Endothelial cell of umbilical vein (primary cell): ENCODE measurements around the gene IGF2BP2. TPM values are rescaled to one million over a fixed set of nuclear protein-coding genes. Genes with fewer than 3 reads are reported as not detected.

Experiments
- BruUV-seq: library from RNA; stranded (reverse); fragments of 400-500 nt; replicated peaks from 2 replicates; lab custom pipeline; 2021; lab: Mats Ljungman, UMichigan
- CTCF ChIA-PET: fragments of 300-600, 350-600 bp; sonication (Branson Sonifier 250); formaldehyde crosslinking; loops from one replicate; lab custom pipeline; 2021; ENCODE audit warnings: antibody characterized with exemption, inconsistent platforms; lab: Charles Lee
- POLR2A ChIA-PET: fragments of 300-600, 350-600 bp; sonication (Branson Sonifier 250); formaldehyde crosslinking; loops from one replicate; lab custom pipeline; 2021; ENCODE audit warnings: antibody characterized with exemption, inconsistent platforms; lab: Charles Lee
- DNase-seq: peaks from one replicate; pipeline ENCODE4 v3.0.0-alpha.2; 2011; ENCODE audit warnings: low read depth, low spot score
- FAIRE-seq: peaks from 2 replicates; lab custom pipeline; 2011; peaks lifted over from hg19 to GRCh38; lab: Jason Lieb, UNC
- H2AFZ ChIP-seq: 2 replicates; pipeline ENCODE4 v1.6.0; 2012; ENCODE audit warnings: low read depth, low read length, control low read depth, inconsistent platforms
- H3K27ac ChIP-seq: 2 replicates; pipeline ENCODE4 v1.5.1; 2011; ENCODE audit warnings: low read depth, mild to moderate bottlenecking, control low read depth, low read length, moderate library complexity; ENCODE audit not compliant: insufficient read depth
- H3K27me3 ChIP-seq, 2 experiments: 2 replicates each; pipeline versions ENCODE4 v1.6.0 to v1.6.1; 2011; ENCODE audit warnings: low read length in 2 of 2, mixed read lengths in 1 of 2; ENCODE audit not compliant: control insufficient read depth in 2 of 2, insufficient read depth in 2 of 2
- H3K36me3 ChIP-seq, 2 experiments: 2 replicates in 1 of 2; 3 replicates in 1 of 2; pipeline ENCODE4 v1.5.1; 2011; ENCODE audit warnings: low read length in 2 of 2, mild to moderate bottlenecking in 1 of 2, moderate library complexity in 1 of 2; ENCODE audit not compliant: control insufficient read depth in 2 of 2, insufficient read depth in 2 of 2; ENCODE audit errors: extremely low read depth in 1 of 2
- H3K4me1 ChIP-seq: 3 replicates; pipeline ENCODE4 v1.5.1; 2011; ENCODE audit warnings: mild to moderate bottlenecking, low read length; ENCODE audit not compliant: control insufficient read depth, insufficient read depth; ENCODE audit errors: extremely low read depth
- H3K4me2 ChIP-seq: 2 replicates; pipeline ENCODE4 v1.6.1; 2011; ENCODE audit warnings: low read length, control low read depth, mixed read lengths; ENCODE audit not compliant: insufficient read depth
- H3K4me3 ChIP-seq, 3 experiments: fragments of 200-600 bp in 1 of 3; sonication (generic), shearing (Covaris generic) in 1 of 3; replicated peaks in 1 of 3; 2 replicates each; pipeline ENCODE4 v1.5.1; 2011 to 2016; ENCODE audit warnings: control low read depth in 3 of 3, low read length in 3 of 3, mild to moderate bottlenecking in 2 of 3, inconsistent platforms in 1 of 3, low read depth in 1 of 3, moderate library complexity in 1 of 3; ENCODE audit not compliant: insufficient read depth in 1 of 3
- H3K79me2 ChIP-seq: 2 replicates; pipeline ENCODE4 v1.6.0; 2012; ENCODE audit warnings: low read length, inconsistent platforms; ENCODE audit not compliant: control insufficient read depth, insufficient read depth
- H3K9ac ChIP-seq: replicated peaks from 2 replicates; pipeline ENCODE3; 2011; ENCODE audit warnings: low read length, control low read depth; ENCODE audit not compliant: insufficient read depth; ENCODE audit errors: extremely low read depth
- H3K9me1 ChIP-seq: replicated peaks from 3 replicates; pipeline ENCODE4 v1.6.0; 2011; ENCODE audit warnings: mild to moderate bottlenecking, low read length; ENCODE audit not compliant: control insufficient read depth, insufficient read depth; ENCODE audit errors: extremely low read depth
- H3K9me3 ChIP-seq: replicated peaks from 2 replicates; pipeline ENCODE4 v1.5.1; 2012; ENCODE audit warnings: low read length, inconsistent platforms; ENCODE audit not compliant: control insufficient read depth, insufficient read depth
- H4K20me1 ChIP-seq: replicated peaks from 2 replicates; pipeline ENCODE3; 2011; ENCODE audit warnings: mild to moderate bottlenecking, low read length; ENCODE audit not compliant: control insufficient read depth, insufficient read depth; ENCODE audit errors: extremely low read depth
- EZH2 ChIP-seq: IDR thresholded peaks from 2 replicates; pipeline ENCODE4 v1.6.1; 2012; ENCODE audit warnings: borderline replicate concordance, low read depth, mild to moderate bottlenecking, moderate library complexity, low read length, inconsistent platforms; ENCODE audit not compliant: severe bottlenecking
- FOS ChIP-seq: IDR thresholded peaks from 2 replicates; pipeline ENCODE4 v1.6.1; 2011; ENCODE audit warnings: mild to moderate bottlenecking, low read length, moderate library complexity, borderline replicate concordance; ENCODE audit not compliant: insufficient read depth
- GATA2 ChIP-seq: IDR thresholded peaks from 2 replicates; pipeline ENCODE4 v1.7.0; 2011; ENCODE audit warnings: low read depth, mild to moderate bottlenecking, moderate library complexity, mixed read lengths, low read length; ENCODE audit not compliant: insufficient read length, insufficient read depth
- JUN ChIP-seq: IDR thresholded peaks from 2 replicates; pipeline ENCODE4 v1.6.1; 2011; ENCODE audit warnings: borderline replicate concordance, low read depth; ENCODE audit not compliant: insufficient read length, insufficient read depth
- MYC ChIP-seq: IDR thresholded peaks from one replicate; pipeline ENCODE4 v1.6.1; 2011; ENCODE audit warnings: mild to moderate bottlenecking, low read depth, low read length
- POLR2A ChIP-seq: IDR thresholded peaks from 2 replicates; pipeline ENCODE4 v1.6.1; 2012; ENCODE audit warnings: low read depth, mild to moderate bottlenecking, control low read depth, low read length
- POLR2AphosphoS5 ChIP-seq: IDR thresholded peaks from 2 replicates; pipeline ENCODE4 v1.6.1; 2012; ENCODE audit warnings: low read depth, mild to moderate bottlenecking, control low read depth, low read length, moderate library complexity; ENCODE audit not compliant: insufficient read depth
- dilution Hi-C: fragments of 300-500 bp; cut with MboI; formaldehyde crosslinking; loops from one replicate; pipeline ENCODE4 v1.15.0; 2019; ENCODE audit warnings: low sequenced_read_pairs; ENCODE audit not compliant: extremely low pct_ligation_motif_present
- intact Hi-C: fragments of 100-400 bp; cut with micrococcal nuclease; formaldehyde crosslinking; loops from one replicate; pipeline ENCODE4 v1.10.0; 2022
- polyA plus RNA-seq, 4 experiments: library from polyadenylated mRNA; depleted of rRNA in 3 of 4; stranded (reverse) in 3 of 4; unstranded in 1 of 4; fragments of >200 nt; gene quantifications; 2 replicates each; pipeline versions ENCODE4 v1.2.1 to v1.2.3, GENCODE V29; 2011 to 2012; ENCODE audit warnings: missing spikeins in 1 of 4
- total RNA-seq: library from RNA; stranded (reverse); gene quantifications from 2 replicates; pipeline ENCODE4 v1.2.3, GENCODE V29; 2021
- TF ChIP-seq, protein P1 (sequence below): IDR thresholded peaks from 2 replicates; pipeline ENCODE4 v1.6.1; 2011; ENCODE audit not compliant: insufficient read depth, insufficient read length
- TF ChIP-seq, protein P2 (sequence below), 2 donors: IDR thresholded peaks; 1 replicate in 1 of 2; 2 replicates in 1 of 2; pipeline ENCODE4 v1.5.1; 2011; ENCODE audit warnings: low read length in 2 of 2, mild to moderate bottlenecking in 2 of 2, moderate library complexity in 2 of 2, control low read depth in 1 of 2, inconsistent platforms in 1 of 2, low read depth in 1 of 2; ENCODE audit not compliant: insufficient read depth in 1 of 2; ENCODE audit errors: extremely low read depth in 1 of 2

Gene IGF2BP2
- total and polyA plus RNA-seq, 2 donors (not counting 3 experiments of a cell fraction or from before 2014, with no cell fraction given): 10.7 to 130 TPM

DNA sequence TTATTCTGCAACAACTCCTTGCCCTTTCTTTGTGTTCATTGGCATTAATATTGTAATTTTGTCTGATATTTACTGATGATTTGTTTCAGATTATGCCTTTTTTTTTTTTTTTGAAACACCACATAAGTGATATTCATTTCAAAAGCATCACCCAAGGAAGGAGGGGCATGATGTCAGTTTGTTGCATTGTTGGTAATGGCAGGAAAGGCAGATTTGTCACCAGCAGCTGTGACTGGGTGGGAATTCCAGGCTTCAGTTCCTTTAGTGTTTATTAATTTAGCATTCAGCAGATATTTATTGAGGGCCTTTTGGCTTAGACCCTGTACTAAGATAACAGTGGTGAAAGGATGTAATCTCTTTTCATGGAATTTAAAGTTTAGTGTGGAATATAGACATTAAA is 219.3 kb downstream of the IGF2BP2 start:
- Histone ChIP-seq H3K9ac (no peak overlapping the region), H2AFZ (no peak overlapping the region), H3K36me3 (peaks cover 4 to 7% of the 10 kb centered on the region in 2 experiments), H3K27me3 (no peaks in the 10 kb centered on the region), H3K79me2 (no peaks in the 10 kb centered on the region), H3K27ac (no peak overlapping the region), H3K9me3 (no peaks in the 10 kb centered on the region), H3K4me3 (no peak overlapping the region), H3K4me2 (no peak overlapping the region), H3K4me1 (no peaks in the 10 kb centered on the region), H3K9me1 (no peaks in the 10 kb centered on the region), H4K20me1 (no peaks in the 10 kb centered on the region)
- ChIA-PET CTCF (no interaction called here), POLR2A (no interaction called here)
- dilution Hi-C loops: no loop called here
- DNase-seq (peak; percentile 20), FAIRE-seq (peak; percentile 50)
- TF ChIP-seq FOS: no peak
- TF ChIP-seq, protein P1, sequence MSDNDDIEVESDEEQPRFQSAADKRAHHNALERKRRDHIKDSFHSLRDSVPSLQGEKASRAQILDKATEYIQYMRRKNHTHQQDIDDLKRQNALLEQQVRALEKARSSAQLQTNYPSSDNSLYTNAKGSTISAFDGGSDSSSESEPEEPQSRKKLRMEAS: no peak
- no peak for TF ChIP-seq MYC
- TF ChIP-seq GATA2: no peak
- no peak for TF ChIP-seq JUN
- TF ChIP-seq EZH2: no peak
- TF ChIP-seq, protein P2, sequence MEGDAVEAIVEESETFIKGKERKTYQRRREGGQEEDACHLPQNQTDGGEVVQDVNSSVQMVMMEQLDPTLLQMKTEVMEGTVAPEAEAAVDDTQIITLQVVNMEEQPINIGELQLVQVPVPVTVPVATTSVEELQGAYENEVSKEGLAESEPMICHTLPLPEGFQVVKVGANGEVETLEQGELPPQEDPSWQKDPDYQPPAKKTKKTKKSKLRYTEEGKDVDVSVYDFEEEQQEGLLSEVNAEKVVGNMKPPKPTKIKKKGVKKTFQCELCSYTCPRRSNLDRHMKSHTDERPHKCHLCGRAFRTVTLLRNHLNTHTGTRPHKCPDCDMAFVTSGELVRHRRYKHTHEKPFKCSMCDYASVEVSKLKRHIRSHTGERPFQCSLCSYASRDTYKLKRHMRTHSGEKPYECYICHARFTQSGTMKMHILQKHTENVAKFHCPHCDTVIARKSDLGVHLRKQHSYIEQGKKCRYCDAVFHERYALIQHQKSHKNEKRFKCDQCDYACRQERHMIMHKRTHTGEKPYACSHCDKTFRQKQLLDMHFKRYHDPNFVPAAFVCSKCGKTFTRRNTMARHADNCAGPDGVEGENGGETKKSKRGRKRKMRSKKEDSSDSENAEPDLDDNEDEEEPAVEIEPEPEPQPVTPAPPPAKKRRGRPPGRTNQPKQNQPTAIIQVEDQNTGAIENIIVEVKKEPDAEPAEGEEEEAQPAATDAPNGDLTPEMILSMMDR (IDR thresholded peaks at IDR 0.05; ENCODE audit: extremely low read depth in 1 of 2, insufficient read depth in 1 of 2, low read depth in 1 of 2, low read length in 2 of 2): no peak
- TF ChIP-seq POLR2A: no peak
- TF ChIP-seq POLR2AphosphoS5: no peak
- no TSS peak for BruUV-seq
- intact Hi-C loops: no loop called here
